ENCODE data around the gene CIART. TPM values are rescaled to one million over a fixed set of nuclear protein-coding genes. Genes with fewer than 3 reads are reported as not detected.

The CIART gene
- total and polyA plus RNA-seq, 10 of the 15 experiments (the other 5 are each of a cell fraction or from before 2014, with no cell fraction given): 0.44 to 1.4 (median 0.67) TPM

DNA sequence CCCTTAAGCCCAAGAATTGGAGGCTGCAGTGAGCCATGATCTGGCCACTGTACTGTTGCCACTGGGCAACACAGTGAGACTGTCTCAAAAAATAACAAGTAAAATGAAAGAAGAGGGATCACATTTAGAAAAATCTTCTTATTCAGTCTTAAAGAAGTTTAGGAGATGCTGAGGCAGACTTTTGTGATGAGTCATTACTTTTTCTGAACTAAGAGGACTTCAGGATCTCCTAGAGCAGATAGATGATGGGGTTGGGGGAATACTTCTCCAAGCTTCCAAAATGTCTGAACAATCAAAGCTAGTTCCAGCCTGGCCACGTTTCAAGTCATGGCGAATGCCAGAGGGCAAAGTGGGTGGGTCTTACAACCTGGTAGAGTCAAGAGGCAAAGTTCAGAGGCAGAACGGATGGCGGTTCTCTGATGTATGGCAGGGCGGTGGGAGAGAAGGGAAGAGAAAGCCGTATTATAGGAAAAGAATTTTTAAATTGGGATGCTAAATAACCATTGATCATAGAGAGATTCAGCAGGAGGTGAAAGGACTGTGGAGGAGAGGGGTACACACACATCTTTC, 2.1 kb upstream of the CIART start:
- ChIA-PET CTCF (interaction anchor here (2.6 to 3.8 kb wide), 3 partner anchors 9 to 26 kb away, joined by 14 to 98 read pairs (median 27); partner anchors contain the start of gene CA14), SMC1A (ENCODE audit: uncharacterized antibody, unreplicated experiment) (interaction anchor here (0.6 to 3.1 kb wide), 4 partner anchors 22 to 60 kb away, joined by 3 to 18 read pairs (median 10); partner anchors contain the start of gene CA14), RAD21 (ENCODE audit: unreplicated experiment) (interaction anchor here (0.5 to 1.6 kb wide), 4 partner anchors 20 to 320 kb away, joined by 3 to 6 read pairs (median 4); no protein-coding TSS in a partner anchor), POLR2A (no interaction called here)
- Histone ChIP-seq H3K9me3 (replicated peaks; ENCODE audit: control insufficient read depth, insufficient read depth, low read length) (no peaks in the 10 kb centered on the region; the same call in 2 of the 3 replicates), H2AFZ (ENCODE audit: control insufficient read depth, low read depth, low read length) (no peak overlapping the region), H3K9ac (ENCODE audit: control insufficient read depth, insufficient read depth, low read length) (no peak overlapping the region), H3K36me3 (ENCODE audit: control insufficient read depth in 2 of 2, insufficient read depth in 2 of 2, low read length in 1 of 2) (no peaks in the 10 kb centered on the region), H4K20me1 (ENCODE audit: control insufficient read depth, insufficient read depth) (no peaks in the 10 kb centered on the region), H3K27me3 (replicated peaks in 1 of 2; ENCODE audit: control insufficient read depth in 2 of 2, insufficient read depth in 2 of 2, low read length in 1 of 2) (no peaks in the 10 kb centered on the region; a peak in 2 of 4 replicates), H3K4me1 (ENCODE audit: control insufficient read depth, insufficient read depth, low read length) (peaks cover 9% of the 10 kb centered on the region), H3K4me2 (ENCODE audit: control insufficient read depth, insufficient read depth) (no peak overlapping the region), H3K79me2 (ENCODE audit: control insufficient read depth, insufficient read depth, low read length) (no peaks in the 10 kb centered on the region), H3K27ac (ENCODE audit: control insufficient read depth, insufficient read depth) (no peak overlapping the region), H3K4me3 (no peak overlapping the region)
- no TSS peak for BruUV-seq (replicated peaks)
- in situ Hi-C loops (cut with MboI) (no loop called here), intact Hi-C loops (cut with micrococcal nuclease; ENCODE audit: unreplicated experiment) (no loop called here)
- 87% methylated on average over 6 of the region's 6 CpGs for WGBS (ENCODE audit: insufficient coverage, insufficient replicate concordance, low lambda C conversion rate, missing lambda C conversion rate)
- no peak for FAIRE-seq
- ATAC-seq: no peak
- TF ChIP-seq EGR1 (IDR thresholded peaks at IDR 0.05; ENCODE audit: borderline replicate concordance in 1 of 2, low read depth in 2 of 2, low read length in 2 of 2) (no peak), MYC (IDR thresholded peaks at IDR 0.05; ENCODE audit: insufficient read depth, insufficient read length, insufficient replicate concordance, low read length, severe bottlenecking) (no peak), RCOR1 (conservative IDR thresholded peaks at IDR 0.05; ENCODE audit: low read depth, low read length) (no peak), MXI1 (IDR thresholded peaks at IDR 0.05; ENCODE audit: low read depth, low read length) (no peak), SREBF1 (IDR thresholded peaks at IDR 0.05; ENCODE audit: low read length) (no peak), HDAC6 (IDR thresholded peaks at IDR 0.05; ENCODE audit: unreplicated experiment) (no peak), KDM1A (IDR thresholded peaks at IDR 0.05; ENCODE audit: borderline replicate concordance) (no peak), ZNF24 (IDR thresholded peaks at IDR 0.05) (no peak)
- TF ChIP-seq, protein P1, sequence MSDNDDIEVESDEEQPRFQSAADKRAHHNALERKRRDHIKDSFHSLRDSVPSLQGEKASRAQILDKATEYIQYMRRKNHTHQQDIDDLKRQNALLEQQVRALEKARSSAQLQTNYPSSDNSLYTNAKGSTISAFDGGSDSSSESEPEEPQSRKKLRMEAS (IDR thresholded peaks at IDR 0.05; ENCODE audit: low read depth, low read length): no peak
- TF ChIP-seq, protein P2, sequence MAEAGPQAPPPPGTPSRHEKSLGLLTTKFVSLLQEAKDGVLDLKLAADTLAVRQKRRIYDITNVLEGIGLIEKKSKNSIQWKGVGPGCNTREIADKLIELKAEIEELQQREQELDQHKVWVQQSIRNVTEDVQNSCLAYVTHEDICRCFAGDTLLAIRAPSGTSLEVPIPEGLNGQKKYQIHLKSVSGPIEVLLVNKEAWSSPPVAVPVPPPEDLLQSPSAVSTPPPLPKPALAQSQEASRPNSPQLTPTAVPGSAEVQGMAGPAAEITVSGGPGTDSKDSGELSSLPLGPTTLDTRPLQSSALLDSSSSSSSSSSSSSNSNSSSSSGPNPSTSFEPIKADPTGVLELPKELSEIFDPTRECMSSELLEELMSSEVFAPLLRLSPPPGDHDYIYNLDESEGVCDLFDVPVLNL (IDR thresholded peaks at IDR 0.05; ENCODE audit: low read depth, low read length): no peak
- no peak for DNase-seq (ENCODE audit: low read depth, low spot score)
